Uterus (tissue), 4 donors: ENCODE measurements around the gene TBL2. TPM values are rescaled to one million over a fixed set of nuclear protein-coding genes. Genes with fewer than 3 reads are reported as not detected.

Source experiments
- DNase-seq, 2 donors: peaks; one replicate each; pipeline ENCODE4 v3.0.0-alpha.2; 2019 to 2020
- H3K27ac ChIP-seq, 2 donors: fragments of 200-600 bp; sonication (generic); 1 replicate in 1 of 2; 2 replicates in 1 of 2; pipeline ENCODE4 v1.5.1; 2016 to 2018
- H3K27me3 ChIP-seq, 2 donors: fragments of 200-600 bp; sonication (generic); one replicate each; pipeline ENCODE4 v1.5.1; 2018 to 2019; ENCODE audit warnings: control low read depth in 1 of 2
- H3K36me3 ChIP-seq, 2 donors: fragments of 200-600 bp; sonication (generic); one replicate each; pipeline ENCODE4 v1.5.1; 2019; ENCODE audit warnings: control low read depth in 1 of 2
- H3K4me1 ChIP-seq, 2 donors: fragments of 200-600 bp; sonication (generic); one replicate each; pipeline ENCODE4 v1.5.1; 2018 to 2019; ENCODE audit warnings: control low read depth in 1 of 2
- H3K4me3 ChIP-seq, 2 donors: fragments of 200-600 bp; sonication (generic); 1 replicate in 1 of 2; 2 replicates in 1 of 2; pipeline ENCODE4 v1.5.1; 2018 to 2019; ENCODE audit warnings: mild to moderate bottlenecking in 1 of 2
- H3K9me3 ChIP-seq, 2 donors: fragments of 200-600 bp; sonication (generic); one replicate each; pipeline ENCODE4 v1.5.1; 2019; ENCODE audit warnings: control low read depth in 1 of 2
- POLR2A ChIP-seq, 2 donors: fragments of 450-650 bp; IDR thresholded peaks; one replicate each; pipeline ENCODE4 v1.6.1; 2016; ENCODE audit warnings: antibody characterized with exemption in 2 of 2, mild to moderate bottlenecking in 1 of 2, moderate library complexity in 1 of 2
- intact Hi-C: fragments of 100-400 bp; cut with DNase I; formaldehyde crosslinking; loops from one replicate; pipeline ENCODE4 v1.15.1; 2023; ENCODE audit warnings: low total_unique reads
- total RNA-seq, 4 donors: library from RNA; depleted of rRNA in 3 of 4; stranded (reverse); fragments of >200 nt in 3 of 4; gene quantifications; one replicate each; pipeline versions ENCODE4 v1.1.0 to v1.2.4, GENCODE V29; 2014 to 2023
- TF ChIP-seq, protein P1 (sequence below), 4 experiments: fragments of 200-600 bp in 2 of 4; fragments of 450-650 bp in 2 of 4; sonication (generic) in 2 of 4; IDR thresholded peaks; one replicate each; pipeline ENCODE4 v1.5.1; 2016 to 2019; ENCODE audit warnings: antibody characterized with exemption in 4 of 4, mild to moderate bottlenecking in 2 of 4, moderate library complexity in 1 of 4
- donor health status: DM: yes; HTN: yes; CAD: no.

The TBL2 gene
- total RNA-seq, 4 donors from 2014 or later = 21.5 to 106 (median 50.9) TPM

DNA sequence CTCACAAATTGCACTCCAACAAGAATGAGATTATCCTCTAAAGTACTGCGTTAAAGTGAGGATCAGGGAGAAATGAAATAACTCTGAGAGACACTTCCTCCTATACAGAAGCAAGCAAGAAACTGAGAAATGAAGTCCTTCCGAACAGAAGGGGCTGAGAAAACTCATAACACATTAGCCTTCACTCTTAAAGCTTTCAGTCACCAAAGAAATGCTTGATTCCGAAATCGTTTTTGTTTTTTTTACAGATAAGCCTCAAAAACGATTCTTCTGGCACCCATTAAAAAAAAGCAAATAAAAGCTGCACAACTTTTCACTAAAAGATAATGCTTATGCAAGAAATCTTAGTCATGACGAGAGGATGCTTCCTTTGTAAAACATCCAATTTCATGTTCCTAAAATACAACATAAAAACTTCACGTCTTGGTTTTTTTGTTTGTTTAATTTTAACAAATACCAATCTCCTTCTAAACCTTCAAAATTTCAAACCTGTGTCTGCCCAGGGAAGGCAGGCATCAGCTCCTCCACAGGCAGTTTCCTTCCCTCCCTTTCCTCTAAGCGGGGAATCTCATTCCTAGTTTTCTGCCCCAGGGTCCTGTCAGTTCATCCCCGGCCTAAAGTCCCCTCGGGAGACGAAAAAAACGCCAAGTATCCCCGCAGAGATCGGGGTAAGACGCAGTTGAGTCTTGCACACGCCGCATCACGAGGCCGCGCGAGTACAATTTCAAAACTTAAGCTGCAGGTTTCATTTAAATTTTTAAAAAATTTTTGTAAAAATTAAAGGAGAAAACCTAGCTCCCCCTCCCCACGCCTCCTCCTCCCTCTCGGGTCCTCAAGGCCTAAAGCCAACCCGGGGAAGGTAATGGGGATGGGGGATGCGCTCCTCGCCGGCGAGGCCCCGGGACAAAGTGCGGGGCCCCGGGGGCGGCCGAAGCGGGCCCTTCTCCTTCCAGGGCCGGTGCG, 57.4 kb downstream of the TBL2 start:
- peak overlapping the region; percentile 91 to 97 for H3K27ac ChIP-seq
- H3K36me3 ChIP-seq = no peaks in the 10 kb centered on the region
- intact Hi-C loops = loop anchor here (10.0 kb wide), 1 partner anchor 54 kb away; the partner anchor contains the start of gene TBL2
- no peaks in the 10 kb centered on the region for H3K9me3 ChIP-seq
- H3K27me3 ChIP-seq = no peaks in the 10 kb centered on the region
- peak overlapping the region; percentile 66 to 100 for H3K4me3 ChIP-seq
- H3K4me1 ChIP-seq = peaks cover 0 to 20% of the 10 kb centered on the region in 2 donors
- no peak for DNase-seq
- TF ChIP-seq, protein P1, sequence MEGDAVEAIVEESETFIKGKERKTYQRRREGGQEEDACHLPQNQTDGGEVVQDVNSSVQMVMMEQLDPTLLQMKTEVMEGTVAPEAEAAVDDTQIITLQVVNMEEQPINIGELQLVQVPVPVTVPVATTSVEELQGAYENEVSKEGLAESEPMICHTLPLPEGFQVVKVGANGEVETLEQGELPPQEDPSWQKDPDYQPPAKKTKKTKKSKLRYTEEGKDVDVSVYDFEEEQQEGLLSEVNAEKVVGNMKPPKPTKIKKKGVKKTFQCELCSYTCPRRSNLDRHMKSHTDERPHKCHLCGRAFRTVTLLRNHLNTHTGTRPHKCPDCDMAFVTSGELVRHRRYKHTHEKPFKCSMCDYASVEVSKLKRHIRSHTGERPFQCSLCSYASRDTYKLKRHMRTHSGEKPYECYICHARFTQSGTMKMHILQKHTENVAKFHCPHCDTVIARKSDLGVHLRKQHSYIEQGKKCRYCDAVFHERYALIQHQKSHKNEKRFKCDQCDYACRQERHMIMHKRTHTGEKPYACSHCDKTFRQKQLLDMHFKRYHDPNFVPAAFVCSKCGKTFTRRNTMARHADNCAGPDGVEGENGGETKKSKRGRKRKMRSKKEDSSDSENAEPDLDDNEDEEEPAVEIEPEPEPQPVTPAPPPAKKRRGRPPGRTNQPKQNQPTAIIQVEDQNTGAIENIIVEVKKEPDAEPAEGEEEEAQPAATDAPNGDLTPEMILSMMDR (IDR thresholded peaks at IDR 0.05) = no peak
- no peak for TF ChIP-seq POLR2A (IDR thresholded peaks at IDR 0.05)

DNA sequence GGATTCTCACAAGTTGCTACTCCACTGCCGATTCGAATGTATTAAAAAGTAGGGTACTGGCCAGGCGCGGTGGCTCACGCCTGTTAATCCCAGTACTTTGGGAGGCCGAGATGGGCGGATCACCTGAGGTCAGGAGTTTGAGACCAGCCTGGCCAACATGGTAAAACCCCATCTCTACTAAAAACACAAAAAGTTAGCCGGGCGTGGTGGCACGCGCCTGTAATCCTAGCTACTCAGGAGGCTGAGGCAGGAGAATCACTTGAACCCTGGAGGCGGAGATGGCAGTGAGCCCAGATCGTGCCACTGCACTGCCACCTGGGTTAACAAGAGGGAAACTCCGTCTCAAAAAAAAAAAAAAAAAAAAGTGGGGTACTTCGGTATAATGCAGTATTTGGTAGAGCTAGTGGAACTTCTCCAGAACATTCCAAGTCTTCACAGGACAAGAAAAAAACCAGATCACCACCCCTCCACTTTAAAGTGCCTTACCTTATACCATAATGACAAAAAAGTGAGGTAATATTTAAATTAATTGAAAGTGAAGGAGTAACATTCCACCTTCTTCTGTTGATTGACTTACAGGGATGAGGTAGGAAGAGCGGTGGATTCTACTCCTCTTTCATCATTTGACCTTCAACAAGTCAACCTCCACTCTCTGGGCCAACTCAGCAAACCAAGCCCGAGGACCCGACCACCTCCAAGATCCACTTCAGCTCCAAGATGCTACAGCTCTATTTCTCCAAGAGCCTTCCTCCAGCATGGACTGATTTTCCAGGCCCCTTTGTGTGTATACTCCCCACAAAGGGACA, 58.3 kb downstream of the TBL2 start:
- Histone ChIP-seq H3K9me3 (no peaks in the 10 kb centered on the region), H3K27me3 (no peaks in the 10 kb centered on the region), H3K36me3 (no peaks in the 10 kb centered on the region), H3K4me3 (peak overlapping the region; percentile 66 to 100), H3K4me1 (peaks cover 0 to 20% of the 10 kb centered on the region in 2 donors), H3K27ac (peak overlapping the region; percentile 91 to 97)
- TF ChIP-seq, protein P1 (IDR thresholded peaks at IDR 0.05) = no peak
- no peak for TF ChIP-seq POLR2A (IDR thresholded peaks at IDR 0.05)
- intact Hi-C loops = loop anchor here (10.0 kb wide), 1 partner anchor 55 kb away; the partner anchor contains the start of gene TBL2
- DNase-seq = no peak

DNA sequence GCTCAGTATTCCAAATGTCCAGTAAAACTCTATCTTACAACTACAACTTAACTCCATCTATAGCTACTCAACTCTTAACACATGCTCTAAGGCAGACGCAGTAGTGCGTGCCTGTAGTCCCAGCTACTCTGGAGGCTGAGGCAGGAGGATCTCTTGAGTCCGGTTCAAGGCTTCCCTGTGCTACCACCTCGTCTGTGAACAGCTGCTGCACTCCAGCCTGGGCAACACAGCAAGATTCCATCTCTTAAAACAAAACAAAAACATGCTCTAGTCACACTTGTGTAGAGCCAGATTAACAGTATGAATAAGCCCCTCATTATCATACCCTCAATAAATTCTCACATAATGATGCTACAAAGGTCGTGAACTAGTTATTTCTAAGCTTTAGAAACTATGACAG, 59.9 kb downstream of the TBL2 start:
- H3K4me1 ChIP-seq = peaks cover 0 to 20% of the 10 kb centered on the region in 2 donors
- no peaks in the 10 kb centered on the region for H3K27me3 ChIP-seq
- H3K27ac ChIP-seq = no peak overlapping the region
- no peaks in the 10 kb centered on the region for H3K9me3 ChIP-seq
- intact Hi-C loops = no loop called here
- no peak overlapping the region for H3K4me3 ChIP-seq
- TF ChIP-seq POLR2A (IDR thresholded peaks at IDR 0.05) = no peak
- no peak for DNase-seq
- no peaks in the 10 kb centered on the region for H3K36me3 ChIP-seq

Other genes with a start within 250 kb of the TBL2 start
- gene FZD9, start 144.8 kb downstream of the TBL2 start, total RNA-seq = 1 to 10 TPM in 1 of 4 donors, under 1 TPM in 2, not detected in 1; 0.55 to 1.5 (median 0.90) TPM
- 10 to 100 TPM; 29.5 to 79.5 (median 59.8) TPM for gene BAZ1B, start 56.3 kb downstream of the TBL2 start, total RNA-seq
- gene BCL7B, start 20.9 kb downstream of the TBL2 start, total RNA-seq = 10 to 100 TPM; 13.8 to 63.5 (median 43.7) TPM
- 1 to 10 TPM in 2 of 4 donors, not detected in 2; 1.7 to 1.9 TPM for gene MLXIPL, start 45.9 kb upstream of the TBL2 start, total RNA-seq
- 1 to 10 TPM in 3 of 4 donors, not detected in 1; 6.7 to 9.3 (median 8.8) TPM for gene VPS37D, start 89.3 kb upstream of the TBL2 start, total RNA-seq
- gene DNAJC30, start 104.9 kb upstream of the TBL2 start, total RNA-seq = 10 to 100 TPM in 1 of 4 donors, 1 to 10 TPM in 2, under 1 TPM in 1; 0.29 to 14.1 (median 3.3) TPM
- gene BUD23, start 105.0 kb upstream of the TBL2 start, total RNA-seq = 10 to 100 TPM; 12.4 to 54.6 (median 31.5) TPM
- gene STX1A, start 141.1 kb upstream of the TBL2 start, total RNA-seq = 10 to 100 TPM in 2 of 4 donors, 1 to 10 TPM in 2; 2.3 to 19.1 (median 11.0) TPM
- gene ABHD11, start 160.2 kb upstream of the TBL2 start, total RNA-seq = 10 to 100 TPM in 2 of 4 donors, 1 to 10 TPM in 2; 4.4 to 14.1 (median 7.7) TPM
- 10 to 100 TPM in 1 of 4 donors, under 1 TPM in 2, not detected in 1; 0.51 to 15.1 (median 0.88) TPM for gene CLDN3, start 191.7 kb upstream of the TBL2 start, total RNA-seq